ENCODE measurements around the gene CER1.
"Not testable (repeated sequence)": the region's sequence is repeated elsewhere in the genome, so short reads cannot be mapped to it uniquely, and the experiment has no call there.

The CER1 gene

DNA sequence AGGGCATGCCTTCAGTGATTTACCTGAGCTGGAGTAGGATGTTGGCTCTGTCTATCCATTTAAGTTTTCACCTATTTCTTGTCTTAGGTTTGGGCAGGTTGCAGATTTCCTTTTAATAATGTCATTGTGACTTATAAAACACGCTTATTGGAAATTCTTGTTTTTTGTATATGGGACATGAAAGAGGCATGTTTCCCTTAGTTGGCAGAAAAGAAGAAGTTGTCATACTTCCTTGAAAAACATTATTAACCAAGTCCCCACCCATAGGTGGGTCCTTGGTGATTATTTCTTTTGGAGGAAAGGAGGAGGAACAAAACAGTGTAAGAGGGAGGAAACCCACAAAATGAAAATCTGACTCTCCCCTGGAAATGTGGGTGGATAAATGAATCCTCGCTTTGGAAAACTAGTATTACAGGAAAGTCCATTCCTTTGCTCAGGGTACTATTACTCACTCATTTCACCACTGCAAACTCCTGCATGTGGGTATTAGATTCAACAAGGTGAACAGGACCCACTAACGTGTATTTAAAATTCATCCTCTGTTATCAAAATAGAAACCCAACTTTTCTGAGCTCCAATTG is 9.3 kb downstream of the CER1 start:
- no peak for DNase-seq

DNA sequence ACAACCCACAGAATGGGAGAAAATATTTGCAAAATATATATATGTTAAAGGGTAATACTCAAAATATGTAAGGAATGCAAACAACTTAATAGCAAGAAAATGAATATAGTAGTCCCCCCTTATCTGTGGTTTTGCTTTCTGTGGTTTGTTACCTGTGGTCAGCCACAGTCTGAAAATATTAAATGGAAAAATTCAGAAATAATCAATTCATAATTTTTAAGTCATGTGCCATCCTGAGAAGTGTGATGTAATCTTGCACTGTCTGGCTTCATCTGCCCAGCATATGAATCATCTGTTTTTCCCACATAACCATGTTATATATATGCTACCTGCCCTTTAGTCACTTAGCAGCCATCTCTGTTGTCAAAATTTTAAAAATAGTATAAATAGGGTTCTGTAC is 11.7 kb downstream of the CER1 start:
- DNase-seq, result no peak

GRCh38 chr9:14706530-14707140 is 15.9 kb downstream of the CER1 start:
- DNase-seq, result no peak

DNA sequence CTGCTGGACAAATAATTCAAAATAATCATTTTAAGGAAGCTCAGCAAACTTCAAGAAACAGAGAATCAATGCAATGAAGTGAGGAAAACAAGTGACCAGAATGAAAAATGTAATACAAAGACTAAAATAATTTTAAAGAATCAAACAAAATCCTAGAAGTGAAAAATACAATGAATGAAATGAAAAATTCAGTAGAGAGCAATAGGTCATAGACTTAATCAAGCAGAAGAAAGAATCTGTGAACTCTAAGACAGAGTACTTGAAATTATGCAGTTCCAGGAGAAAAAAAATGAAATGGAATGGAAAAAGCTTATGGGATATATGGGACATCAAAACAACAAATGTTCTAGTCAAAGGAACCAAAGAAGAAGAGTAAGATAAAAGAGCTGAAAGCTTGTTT is 17.5 kb downstream of the CER1 start:
- no peak for DNase-seq

- no peak for DNase-seq
Observed at GRCh38 chr9:14704281-14704680, 18.3 kb downstream of the CER1 start.

DNA sequence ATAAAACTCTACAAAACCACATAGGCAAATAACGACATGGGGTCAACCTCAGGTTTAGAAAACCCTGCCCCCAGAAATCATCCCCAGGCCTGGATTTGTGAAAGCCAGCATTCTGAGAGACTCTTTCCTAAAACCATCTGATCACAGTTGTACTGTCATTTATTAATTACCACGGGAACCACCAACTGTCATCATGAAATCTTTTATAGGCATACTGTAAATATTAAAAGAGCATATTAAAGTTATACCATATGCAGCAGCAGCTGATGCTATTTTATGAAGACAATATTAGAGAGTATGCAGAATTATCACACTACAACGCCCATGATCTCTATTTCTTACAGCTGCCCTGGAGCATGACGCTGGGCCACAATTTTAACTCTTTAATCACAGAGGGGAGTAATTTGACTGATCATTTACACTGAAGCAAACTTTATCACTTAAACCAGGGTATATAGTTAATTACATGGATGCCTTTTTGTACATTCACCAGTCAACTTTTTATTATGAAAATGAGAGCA is 20.3 kb downstream of the CER1 start:
- DNase-seq, result no peak

- peak; percentile 77 for DNase-seq
Observed at GRCh38 chr9:14693251-14693861, 29.2 kb downstream of the CER1 start, which contains the start of gene ZDHHC21. TSS of gene ZDHHC21 (minus strand) at chr9:14693432. CDS start at chr9:14674340, 19,092 bp downstream.

DNA sequence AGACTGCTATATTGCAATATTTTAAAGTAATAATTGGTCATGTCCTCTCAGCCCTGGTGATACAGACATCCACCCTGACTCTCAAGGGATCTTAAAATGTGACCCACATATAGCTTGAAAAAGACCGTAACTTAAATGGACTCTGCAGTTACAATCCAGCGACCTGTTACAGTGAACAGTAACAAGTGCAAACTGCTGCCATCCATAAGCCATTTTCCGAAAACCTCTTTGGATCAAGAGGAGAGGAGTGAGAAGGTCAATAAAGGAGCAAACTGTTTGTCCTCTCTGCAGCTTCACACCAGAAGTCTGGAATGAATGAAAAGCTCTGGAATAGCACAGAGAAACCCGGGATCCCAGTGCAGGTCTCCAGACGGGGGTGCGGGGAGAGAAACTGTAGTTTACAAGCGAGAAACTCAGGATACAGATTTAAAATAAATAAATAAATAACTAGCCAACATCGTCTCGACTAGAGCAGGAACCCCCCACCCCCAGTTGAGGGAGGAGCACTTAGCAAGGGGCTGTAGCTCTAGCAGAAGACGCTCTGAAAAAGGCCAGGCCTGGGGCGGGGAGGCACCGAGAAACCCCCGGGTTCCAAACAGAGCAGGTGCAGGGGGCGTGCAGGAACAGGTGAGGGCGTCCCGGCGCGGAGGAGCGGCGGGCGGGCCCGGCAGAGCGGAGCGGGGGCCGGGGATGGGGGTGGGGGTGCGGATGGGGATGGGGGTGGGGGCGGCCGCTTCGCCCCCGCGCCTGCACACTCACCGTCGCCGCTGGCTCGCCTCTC is 29.9 kb downstream of the CER1 start:
- no peak for DNase-seq

DNA sequence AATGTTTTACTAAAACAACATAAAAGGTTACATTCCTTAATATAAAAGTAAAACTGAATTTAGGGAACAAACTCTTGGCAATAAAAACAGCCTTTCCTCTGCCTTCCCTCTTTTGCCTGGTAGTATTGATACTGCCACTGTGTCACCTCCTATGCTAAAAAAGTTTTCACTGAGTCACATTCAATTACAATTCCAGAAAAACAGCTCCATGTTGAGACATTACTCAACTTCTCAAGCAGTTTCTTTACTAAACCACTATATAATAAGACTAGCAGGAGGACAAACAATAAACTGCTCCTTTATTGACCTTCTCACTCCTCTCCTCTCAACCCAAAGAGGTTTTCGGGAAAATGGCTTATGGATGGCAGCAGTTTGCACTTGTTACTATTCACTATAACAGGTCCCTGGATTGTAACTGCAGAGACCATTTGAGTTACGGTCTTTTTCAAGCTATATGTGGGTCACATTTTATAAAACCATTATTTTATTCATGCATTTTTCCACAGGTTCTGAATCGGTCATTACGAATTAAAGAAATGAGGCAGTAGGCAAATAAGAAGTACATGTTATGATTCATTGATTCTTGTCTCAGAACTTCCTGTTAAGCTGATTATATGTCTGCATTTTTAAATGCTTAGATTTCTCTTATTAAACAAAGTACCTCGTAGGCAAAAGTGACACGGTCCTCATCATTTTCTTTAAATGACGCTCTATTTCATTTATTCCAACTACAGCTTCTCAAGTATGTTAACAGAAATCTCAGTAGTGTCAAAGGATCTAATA is 31.4 kb downstream of the CER1 start:
- no peak for DNase-seq

- DNase-seq, result no peak
Observed at GRCh38 chr9:14687042-14687719, 35.4 kb downstream of the CER1 start.

DNA sequence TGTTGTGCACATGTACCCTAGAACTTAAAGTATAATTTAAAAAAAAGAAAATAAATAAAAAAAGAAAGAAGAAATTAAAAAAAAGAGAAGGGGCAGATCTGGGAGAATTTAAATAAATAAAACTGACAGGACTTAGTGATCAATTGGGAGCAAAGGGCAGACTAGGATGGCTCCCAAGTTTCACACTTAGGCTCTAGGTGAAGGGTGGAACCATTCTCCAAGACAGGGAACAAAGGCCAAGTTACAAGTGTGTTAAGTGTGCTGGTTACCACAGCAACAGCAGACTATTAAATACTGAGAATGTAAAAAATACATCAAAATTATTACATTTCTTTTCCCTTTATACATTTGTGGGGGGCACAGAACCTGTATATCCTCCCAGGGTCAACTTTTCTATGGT is 36.4 kb downstream of the CER1 start:
- no peak for DNase-seq

- DNase-seq, result not testable (repeated sequence)
Observed at GRCh38 chr9:14682616-14683015, 39.9 kb downstream of the CER1 start.

- no peak for DNase-seq
Observed at GRCh38 chr9:14678776-14679175, 43.8 kb downstream of the CER1 start.

GRCh38 chr9:14677872-14678271 is 44.7 kb downstream of the CER1 start:
- no peak for DNase-seq

- DNase-seq, result no peak
Observed at GRCh38 chr9:14677396-14677795, 45.1 kb downstream of the CER1 start.

- no peak for DNase-seq
Observed at GRCh38 chr9:14674630-14675029, 47.9 kb downstream of the CER1 start.

DNA sequence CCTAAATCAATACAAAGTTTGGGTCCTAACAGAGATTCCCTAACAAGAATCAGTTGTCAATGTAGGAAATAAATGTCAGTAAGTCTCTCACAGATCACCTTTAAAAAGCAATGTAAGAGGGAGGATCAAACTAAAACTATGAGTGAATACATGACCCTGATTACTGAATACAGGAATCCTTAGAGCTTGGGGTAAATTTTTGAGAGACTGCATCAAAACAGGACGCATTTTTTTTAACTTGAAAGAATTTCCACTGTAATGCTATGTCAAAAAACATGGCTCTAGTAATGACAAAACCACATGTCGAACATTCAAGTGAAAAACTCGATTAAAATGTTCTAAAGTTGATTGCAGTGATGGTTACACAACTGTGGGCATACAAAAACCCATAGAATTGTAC is 51.2 kb downstream of the CER1 start:
- DNase-seq, result no peak

DNA sequence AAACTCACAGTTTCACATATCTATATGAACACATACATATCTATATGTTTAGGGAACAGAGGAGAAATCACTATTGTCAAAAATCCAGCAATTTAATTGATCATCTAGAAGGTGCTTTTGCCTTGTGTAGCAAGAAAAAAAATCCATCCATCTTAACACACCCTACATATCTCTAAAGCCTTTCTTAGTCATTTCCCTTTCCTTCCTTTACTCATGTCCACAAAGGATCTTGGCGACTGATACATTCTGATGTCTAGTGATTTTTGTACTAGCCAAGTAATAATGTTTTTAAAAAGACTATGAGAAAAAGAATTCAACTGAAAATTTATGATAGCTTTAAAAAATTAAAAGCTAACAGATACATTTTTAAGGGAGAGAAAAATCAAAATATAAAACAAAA is 51.8 kb downstream of the CER1 start:
- no peak for DNase-seq

Data from DMS53 (cell line).